Keratinocyte (primary cell): ENCODE measurements around the gene OXNAD1. TPM values are rescaled to one million over a fixed set of nuclear protein-coding genes. Genes with fewer than 3 reads are reported as not detected.

Experiments used
- DNase-seq: peaks from one replicate; pipeline ENCODE4 v3.0.0-alpha.2; 2011; ENCODE audit warnings: low read depth, missing footprints, low spot score
- FAIRE-seq: peaks from 2 replicates; lab custom pipeline; 2011; peaks lifted over from hg19 to GRCh38; lab: Jason Lieb, UNC
- H2AFZ ChIP-seq: 2 replicates; pipeline ENCODE4 v1.6.0; 2012; ENCODE audit warnings: low read length, control low read depth, inconsistent platforms; ENCODE audit not compliant: control insufficient read depth
- H3K27ac ChIP-seq: 2 replicates; pipeline ENCODE4 v1.5.1; 2011; ENCODE audit warnings: low read length; ENCODE audit not compliant: control insufficient read depth, insufficient read depth
- H3K27me3 ChIP-seq: 3 replicates; pipeline ENCODE4 v1.6.0; 2011; ENCODE audit warnings: low read length; ENCODE audit not compliant: control insufficient read depth, insufficient read depth; ENCODE audit errors: extremely low read depth
- H3K36me3 ChIP-seq, 2 experiments: 2 replicates in 1 of 2; 3 replicates in 1 of 2; pipeline ENCODE4 v1.5.1; 2011; ENCODE audit warnings: low read length in 2 of 2, mild to moderate bottlenecking in 1 of 2; ENCODE audit not compliant: control insufficient read depth in 2 of 2, insufficient read depth in 2 of 2; ENCODE audit errors: extremely low read depth in 1 of 2
- H3K4me1 ChIP-seq: 3 replicates; pipeline ENCODE4 v1.5.1; 2011; ENCODE audit warnings: low read length; ENCODE audit not compliant: control insufficient read depth, insufficient read depth; ENCODE audit errors: extremely low read depth
- H3K4me2 ChIP-seq: 3 replicates; pipeline ENCODE4 v1.6.0; 2011; ENCODE audit warnings: low read depth, low read length; ENCODE audit not compliant: control insufficient read depth, insufficient read depth; ENCODE audit errors: extremely low read depth
- H3K4me3 ChIP-seq, 3 experiments: fragments of 200-600 bp in 1 of 3; sonication (generic) in 1 of 3; 2 replicates in 2 of 3; 3 replicates in 1 of 3; pipeline ENCODE4 v1.5.1; 2011 to 2016; ENCODE audit warnings: low read length in 3 of 3, mild to moderate bottlenecking in 3 of 3, control low read depth in 2 of 3, inconsistent platforms in 1 of 3, low read depth in 1 of 3, mixed read lengths in 1 of 3, mixed run types in 1 of 3, moderate library complexity in 1 of 3; ENCODE audit not compliant: control insufficient read depth in 2 of 3, insufficient read depth in 2 of 3; ENCODE audit errors: extremely low read depth in 1 of 3
- H3K79me2 ChIP-seq: 2 replicates; pipeline ENCODE4 v1.6.0; 2012; ENCODE audit warnings: low read length; ENCODE audit not compliant: control insufficient read depth, insufficient read depth
- H3K9ac ChIP-seq: 3 replicates; pipeline ENCODE4 v1.6.0; 2011; ENCODE audit warnings: low read length; ENCODE audit not compliant: control insufficient read depth, insufficient read depth; ENCODE audit errors: extremely low read depth
- H3K9me1 ChIP-seq: 3 replicates; pipeline ENCODE4 v1.6.0; 2011; ENCODE audit warnings: low read length; ENCODE audit not compliant: control insufficient read depth, insufficient read depth; ENCODE audit errors: extremely low read depth
- H3K9me3 ChIP-seq: 2 replicates; pipeline ENCODE4 v1.5.1; 2012; ENCODE audit warnings: low read depth, low read length; ENCODE audit not compliant: control insufficient read depth
- H4K20me1 ChIP-seq: 3 replicates; pipeline ENCODE4 v1.6.0; 2011; ENCODE audit warnings: low read length; ENCODE audit not compliant: control insufficient read depth, insufficient read depth; ENCODE audit errors: extremely low read depth
- CTCF ChIP-seq, 3 experiments: IDR thresholded peaks in 1 of 3; conservative IDR thresholded peaks in 1 of 3; optimal IDR thresholded peaks in 1 of 3; 2 replicates in 2 of 3; 3 replicates in 1 of 3; pipeline versions ENCODE3 to v1.5.1; 2011; ENCODE audit warnings: low read length in 3 of 3, mild to moderate bottlenecking in 3 of 3, moderate library complexity in 2 of 3, control low read depth in 1 of 3, inconsistent platforms in 1 of 3; ENCODE audit not compliant: insufficient read depth in 2 of 3; ENCODE audit errors: extremely low read depth in 1 of 3
- EZH2 ChIP-seq: IDR thresholded peaks from one replicate; pipeline ENCODE4 v1.6.1; 2012; ENCODE audit warnings: inconsistent platforms, mild to moderate bottlenecking, low read length, moderate library complexity
- dilution Hi-C: fragments of 300-500 bp; cut with MboI; formaldehyde crosslinking; loops from one replicate; pipeline ENCODE4 v1.7.0; 2020; ENCODE audit warnings: low sequenced_read_pairs; ENCODE audit not compliant: extremely low pct_ligation_motif_present
- polyA plus RNA-seq, 5 experiments: library from polyadenylated mRNA; depleted of rRNA in 3 of 5; stranded (reverse) in 3 of 5; stranded (forward) in 1 of 5; unstranded in 1 of 5; fragments of >200 nt; gene quantifications; 1 replicate in 1 of 5; 2 replicates in 3 of 5; 3 replicates in 1 of 5; pipeline versions ENCODE4 v1.2.1 to v1.2.3, GENCODE V29; 2011 to 2012; ENCODE audit warnings: missing spikeins in 2 of 5, low read depth in 1 of 5, low replicate concordance in 1 of 5

The OXNAD1 gene
- polyA plus RNA-seq, 1 donor (not counting 4 experiments of a cell fraction or from before 2014, with no cell fraction given), result 15.2 TPM

GRCh38 chr3:16304061-16305010, 39.3 kb downstream of the OXNAD1 start:
- Histone ChIP-seq H3K9ac (no peak overlapping the region), H3K4me3 (no peak overlapping the region), H4K20me1 (no peaks in the 10 kb centered on the region), H3K36me3 (peaks cover 11 to 23% of the 10 kb centered on the region in 2 experiments), H3K27me3 (no peaks in the 10 kb centered on the region), H3K79me2 (no peaks in the 10 kb centered on the region), H3K4me2 (no peak overlapping the region), H3K4me1 (no peaks in the 10 kb centered on the region), H3K27ac (no peak overlapping the region), H3K9me3 (no peaks in the 10 kb centered on the region), H3K9me1 (no peaks in the 10 kb centered on the region), H2AFZ (no peak overlapping the region)
- DNase-seq, result no peak
- no peak for FAIRE-seq
- dilution Hi-C loops, result no loop called here
- TF ChIP-seq EZH2 (no peak), CTCF (optimal IDR thresholded peaks at IDR 0.05 in 1 of 3, IDR thresholded peaks at IDR 0.05 in 1 of 3, conservative IDR thresholded peaks at IDR 0.05 in 1 of 3; ENCODE audit: extremely low read depth in 1 of 3, insufficient read depth in 2 of 3, low read length in 3 of 3) (no peak)

GRCh38 chr3:16305111-16305541, 40.1 kb downstream of the OXNAD1 start:
- H3K36me3 ChIP-seq, result peaks cover 11 to 20% of the 10 kb centered on the region in 2 experiments
- peaks cover 8% of the 10 kb centered on the region for H3K4me1 ChIP-seq
- no peaks in the 10 kb centered on the region for H4K20me1 ChIP-seq
- no peak overlapping the region for H3K4me2 ChIP-seq
- H3K9ac ChIP-seq, result no peak overlapping the region
- H3K9me1 ChIP-seq, result no peaks in the 10 kb centered on the region
- dilution Hi-C loops, result no loop called here
- no peak overlapping the region for H2AFZ ChIP-seq
- H3K27me3 ChIP-seq, result no peaks in the 10 kb centered on the region
- FAIRE-seq, result no peak
- H3K27ac ChIP-seq, result no peak overlapping the region
- no peaks in the 10 kb centered on the region for H3K79me2 ChIP-seq
- DNase-seq, result no peak
- no peaks in the 10 kb centered on the region for H3K9me3 ChIP-seq
- no peak overlapping the region for H3K4me3 ChIP-seq
- TF ChIP-seq CTCF (optimal IDR thresholded peaks at IDR 0.05 in 1 of 3, IDR thresholded peaks at IDR 0.05 in 1 of 3, conservative IDR thresholded peaks at IDR 0.05 in 1 of 3; ENCODE audit: extremely low read depth in 1 of 3, insufficient read depth in 2 of 3, low read length in 3 of 3) (no peak), EZH2 (no peak)
